LNCaP clone FGC (cell line): ENCODE data around the gene CD27.

ENCODE experiments used
- DNase-seq: peaks from one replicate; pipeline ENCODE4 v3.0.0-alpha.2; 2011; ENCODE audit warnings: low read depth
- H3K4me3 ChIP-seq: 2 replicates; pipeline ENCODE4 v1.5.1; 2011; ENCODE audit warnings: mild to moderate bottlenecking, low read depth, low read length, control low read depth
- TF ChIP-seq, protein P1 (sequence below): IDR thresholded peaks from 2 replicates; pipeline ENCODE4 v1.5.1; 2012; ENCODE audit warnings: mild to moderate bottlenecking; ENCODE audit not compliant: control insufficient read depth, insufficient read depth; ENCODE audit errors: extremely low read depth

Gene CD27

DNA sequence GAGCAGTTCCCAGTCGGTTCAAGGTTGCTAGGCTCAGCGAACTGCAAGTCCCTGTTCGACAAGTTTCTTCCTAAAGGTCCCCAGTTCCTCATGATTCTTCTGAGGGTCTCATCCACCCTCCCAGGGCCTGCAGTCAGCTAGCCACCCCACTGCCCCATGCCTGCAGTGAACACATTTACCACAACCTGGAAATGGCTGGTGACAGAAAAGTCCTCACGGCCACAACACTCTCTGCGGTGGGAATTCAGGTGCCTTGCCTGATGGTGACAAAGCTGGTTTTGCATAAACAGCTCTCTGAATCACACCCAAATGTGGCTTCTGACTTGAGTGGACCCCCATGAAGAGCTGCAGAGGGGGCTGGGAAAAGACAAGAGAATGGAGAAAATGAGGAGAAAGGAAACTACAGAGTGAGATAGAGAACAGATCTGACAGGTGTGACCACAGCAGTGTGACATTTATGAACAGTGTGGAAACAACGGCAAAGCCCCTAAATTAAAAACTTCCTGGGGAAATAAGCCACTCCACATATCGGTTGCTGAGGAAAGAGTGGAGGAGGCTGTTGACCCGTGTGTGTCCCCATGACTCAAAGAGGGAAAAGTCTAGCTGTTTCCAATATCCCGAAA lies 1.3 kb upstream of the CD27 start:
- no peak for DNase-seq
- no peak overlapping the region for H3K4me3 ChIP-seq
- TF ChIP-seq, protein P1, sequence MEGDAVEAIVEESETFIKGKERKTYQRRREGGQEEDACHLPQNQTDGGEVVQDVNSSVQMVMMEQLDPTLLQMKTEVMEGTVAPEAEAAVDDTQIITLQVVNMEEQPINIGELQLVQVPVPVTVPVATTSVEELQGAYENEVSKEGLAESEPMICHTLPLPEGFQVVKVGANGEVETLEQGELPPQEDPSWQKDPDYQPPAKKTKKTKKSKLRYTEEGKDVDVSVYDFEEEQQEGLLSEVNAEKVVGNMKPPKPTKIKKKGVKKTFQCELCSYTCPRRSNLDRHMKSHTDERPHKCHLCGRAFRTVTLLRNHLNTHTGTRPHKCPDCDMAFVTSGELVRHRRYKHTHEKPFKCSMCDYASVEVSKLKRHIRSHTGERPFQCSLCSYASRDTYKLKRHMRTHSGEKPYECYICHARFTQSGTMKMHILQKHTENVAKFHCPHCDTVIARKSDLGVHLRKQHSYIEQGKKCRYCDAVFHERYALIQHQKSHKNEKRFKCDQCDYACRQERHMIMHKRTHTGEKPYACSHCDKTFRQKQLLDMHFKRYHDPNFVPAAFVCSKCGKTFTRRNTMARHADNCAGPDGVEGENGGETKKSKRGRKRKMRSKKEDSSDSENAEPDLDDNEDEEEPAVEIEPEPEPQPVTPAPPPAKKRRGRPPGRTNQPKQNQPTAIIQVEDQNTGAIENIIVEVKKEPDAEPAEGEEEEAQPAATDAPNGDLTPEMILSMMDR: no peak

DNA sequence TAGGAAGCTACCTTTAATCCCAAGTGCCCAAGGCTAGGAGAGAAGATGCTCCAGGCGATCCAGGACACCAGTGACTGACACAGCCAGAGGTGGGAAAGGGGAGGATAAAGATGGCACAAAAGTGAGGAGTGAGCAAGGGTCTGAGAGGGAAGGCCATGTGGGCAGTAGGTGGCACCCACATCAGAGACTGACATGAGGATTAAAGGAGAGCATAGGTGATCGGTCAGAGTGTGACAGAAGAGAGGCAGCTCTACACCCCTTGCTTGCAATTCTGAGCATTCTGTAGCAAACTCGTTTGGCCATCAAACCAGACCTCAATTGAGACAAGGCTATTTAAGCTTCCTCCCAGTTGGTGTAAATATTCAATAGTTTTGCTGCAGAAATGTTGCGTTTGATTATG lies 724 bp upstream of the CD27 start:
- no peak overlapping the region for H3K4me3 ChIP-seq
- TF ChIP-seq, protein P1: no peak
- DNase-seq: no peak

DNA sequence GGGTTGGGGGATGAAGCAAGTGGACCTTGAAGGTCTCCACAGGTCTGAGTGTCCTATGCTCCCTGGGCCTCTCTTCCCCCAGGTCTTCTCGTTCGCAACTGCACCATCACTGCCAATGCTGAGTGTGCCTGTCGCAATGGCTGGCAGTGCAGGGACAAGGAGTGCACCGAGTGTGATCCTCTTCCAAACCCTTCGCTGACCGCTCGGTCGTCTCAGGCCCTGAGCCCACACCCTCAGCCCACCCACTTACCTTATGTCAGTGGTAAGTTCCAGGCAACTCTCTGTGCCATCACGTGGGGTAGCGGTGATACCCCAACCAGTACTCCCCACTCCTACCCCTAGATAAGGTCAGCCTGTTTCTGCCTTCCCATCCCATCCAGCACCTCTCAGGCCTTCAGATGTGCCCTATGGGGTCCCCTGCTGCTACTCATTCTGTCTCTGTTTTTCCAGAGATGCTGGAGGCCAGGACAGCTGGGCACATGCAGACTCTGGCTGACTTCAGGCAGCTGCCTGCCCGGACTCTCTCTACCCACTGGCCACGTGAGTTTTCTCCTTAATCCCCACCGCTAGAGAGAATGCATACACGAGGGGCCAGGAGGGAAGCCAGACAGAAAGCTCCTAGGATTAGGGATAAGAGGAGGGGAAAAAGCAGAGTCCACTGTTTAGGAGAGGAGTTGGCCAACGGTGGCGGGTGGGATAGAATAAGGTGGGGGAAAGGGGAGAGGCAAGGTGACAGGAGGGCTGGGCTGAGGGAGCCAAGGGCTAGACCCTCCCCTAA lies 5.5 kb downstream of the CD27 start:
- TF ChIP-seq, protein P1: no peak
- peak overlapping the region; percentile 64 for H3K4me3 ChIP-seq
- DNase-seq: no peak

DNA sequence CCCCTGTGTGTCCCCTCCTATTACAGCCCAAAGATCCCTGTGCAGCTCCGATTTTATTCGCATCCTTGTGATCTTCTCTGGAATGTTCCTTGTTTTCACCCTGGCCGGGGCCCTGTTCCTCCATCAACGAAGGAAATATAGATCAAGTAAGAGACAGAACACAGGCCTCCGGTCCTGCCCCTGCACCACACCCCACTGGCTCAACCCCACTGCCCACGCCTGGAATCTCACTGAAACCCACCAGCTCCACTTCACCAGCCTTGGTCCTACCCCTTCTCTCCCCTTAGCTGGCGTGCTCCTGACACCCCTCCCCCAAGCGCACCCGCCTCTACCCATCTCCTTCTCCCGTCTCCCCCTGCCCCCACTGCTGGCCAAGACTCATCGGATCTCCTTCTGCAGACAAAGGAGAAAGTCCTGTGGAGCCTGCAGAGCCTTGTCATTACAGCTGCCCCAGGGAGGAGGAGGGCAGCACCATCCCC lies 6.2 kb downstream of the CD27 start:
- peak overlapping the region; percentile 64 for H3K4me3 ChIP-seq
- TF ChIP-seq, protein P1: no peak
- DNase-seq: no peak

DNA sequence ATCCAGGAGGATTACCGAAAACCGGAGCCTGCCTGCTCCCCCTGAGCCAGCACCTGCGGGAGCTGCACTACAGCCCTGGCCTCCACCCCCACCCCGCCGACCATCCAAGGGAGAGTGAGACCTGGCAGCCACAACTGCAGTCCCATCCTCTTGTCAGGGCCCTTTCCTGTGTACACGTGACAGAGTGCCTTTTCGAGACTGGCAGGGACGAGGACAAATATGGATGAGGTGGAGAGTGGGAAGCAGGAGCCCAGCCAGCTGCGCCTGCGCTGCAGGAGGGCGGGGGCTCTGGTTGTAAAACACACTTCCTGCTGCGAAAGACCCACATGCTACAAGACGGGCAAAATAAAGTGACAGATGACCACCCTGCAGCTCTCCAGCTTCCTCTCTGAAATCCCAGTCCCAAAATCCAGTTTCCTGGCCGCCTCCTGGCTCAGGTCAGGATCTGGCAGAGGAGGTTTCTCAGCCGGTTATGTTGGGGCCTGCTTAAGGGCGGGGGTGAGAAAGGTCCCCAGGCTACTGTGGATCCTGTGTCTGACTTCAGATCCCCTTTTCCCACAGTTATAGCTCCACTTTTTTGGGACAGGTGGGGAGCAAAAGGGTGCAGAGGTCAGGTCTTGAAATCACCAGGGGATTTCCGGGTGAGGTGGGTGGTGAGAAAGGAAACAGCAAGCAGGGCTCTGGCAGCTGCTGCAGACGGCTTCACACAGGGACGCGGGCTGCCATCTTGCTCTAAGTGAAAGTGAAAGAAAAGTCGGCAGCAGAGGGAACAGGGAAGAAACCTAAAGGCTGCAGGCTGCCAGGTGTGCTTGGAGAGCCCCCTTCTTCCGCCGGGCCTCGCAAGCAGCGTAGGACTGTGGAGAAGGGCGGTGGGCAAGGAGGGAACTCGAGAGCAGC lies 6.8 kb downstream of the CD27 start, which contains the start of gene TAPBPL:
Gene TAPBPL, plus strand, starts transcription at position 695 of the 897 bp plus-strand sequence. CDS start 207 bp downstream, outside the sequence.
- H3K4me3 ChIP-seq: peak within 1 kb of the TSS; percentile 64
- peak; percentile 82 for DNase-seq

More for the DNA sequence above, 6.8 kb downstream of the CD27 start, which contains the start of gene TAPBPL:
- TF ChIP-seq, protein P1: no peak
